HEK293 (cell line): ENCODE measurements around the gene C6orf141.

Source experiments
- CTCF ChIP-seq: fragments of 450-650 bp; formaldehyde crosslinking; IDR thresholded peaks from 2 replicates; pipeline ENCODE4 v1.5.1; 2016; ENCODE audit warnings: missing biosample characterization, missing genetic modification characterization
- ZBTB8A ChIP-seq: fragments of 450-650 bp; formaldehyde crosslinking; IDR thresholded peaks from 2 replicates; pipeline ENCODE4 v1.5.1; 2016; ENCODE audit warnings: missing biosample characterization, missing genetic modification characterization
- ZNF248 ChIP-seq: fragments of 450-650 bp; formaldehyde crosslinking; IDR thresholded peaks from 2 replicates; pipeline ENCODE4 v1.5.1; 2017; ENCODE audit warnings: missing biosample characterization, missing genetic modification characterization

- TF ChIP-seq CTCF (no peak), ZBTB8A (tag by site-specific recombination) (no peak), ZNF248 (tag by site-specific recombination) (no peak)
Observed at GRCh38 chr6:49565855-49566254, 15.4 kb downstream of the C6orf141 start.
